WTC11 (cell line): ENCODE results near the gene EHD1. TPM values are rescaled to one million over a fixed set of nuclear protein-coding genes. Genes with fewer than 3 reads are reported as not detected.

Source experiments
- ATAC-seq: fragments of 200-7000 bp; cut with Tn5 transposase; 2 replicates; pipeline ENCODE4 v1.10.0; 2021; ENCODE audit warnings: mild to moderate bottlenecking, moderate library complexity
- CTCF ChIA-PET: fragments of 300-600 bp; sonication (Branson Sonifier 250); formaldehyde crosslinking; loops from one replicate; lab custom pipeline; 2021; ENCODE audit warnings: antibody characterized with exemption; lab: Charles Lee
- POLR2A ChIA-PET: fragments of 350-600 bp; sonication (Branson Sonifier 250); formaldehyde crosslinking; loops from one replicate; lab custom pipeline; 2021; ENCODE audit warnings: antibody characterized with exemption; lab: Charles Lee
- DNase-seq: peaks from one replicate; pipeline ENCODE4 v3.0.0; 2021; ENCODE audit warnings: low spot score
- H3K27ac Mint-ChIP-seq: 2 replicates; pipeline ENCODE4 v1.8.0; 2021; ENCODE audit warnings: mixed read lengths
- H3K27me3 Mint-ChIP-seq: 2 replicates; pipeline ENCODE4 v1.8.0; 2021; ENCODE audit warnings: low read depth, mild to moderate bottlenecking, moderate library complexity, mixed read lengths
- H3K36me3 Mint-ChIP-seq: 2 replicates; pipeline ENCODE4 v1.8.0; 2021; ENCODE audit warnings: mixed read lengths
- H3K4me1 Mint-ChIP-seq: 2 replicates; pipeline ENCODE4 v1.8.0; 2022; ENCODE audit warnings: mixed read lengths
- H3K4me3 Mint-ChIP-seq: 2 replicates; pipeline ENCODE4 v1.8.0; 2021; ENCODE audit warnings: mild to moderate bottlenecking, moderate library complexity, mixed read lengths
- H3K9me3 Mint-ChIP-seq: 2 replicates; pipeline ENCODE4 v1.8.0; 2021; ENCODE audit warnings: mixed read lengths
- EMX1 ChIP-seq: fragments of 250-450 bp; sonication (Bioruptor Pico); IDR thresholded peaks from 2 replicates; pipeline ENCODE4 v1.8.0; 2021; ENCODE audit warnings: mild to moderate bottlenecking
- ESRRA ChIP-seq: sonication (generic); formaldehyde crosslinking; IDR thresholded peaks from 2 replicates; pipeline ENCODE4 v1.8.1; 2022; ENCODE audit warnings: mild to moderate bottlenecking, missing genetic modification reagents, borderline replicate concordance
- FOXP1 ChIP-seq: sonication (generic); formaldehyde crosslinking; IDR thresholded peaks from 2 replicates; pipeline ENCODE4 v1.8.0; 2022; ENCODE audit warnings: missing genetic modification reagents, mild to moderate bottlenecking, moderate library complexity, borderline replicate concordance
- GRHL2 ChIP-seq: fragments of 250-450 bp; sonication (Bioruptor Pico); IDR thresholded peaks from 2 replicates; pipeline ENCODE4 v1.8.0; 2022; ENCODE audit warnings: mild to moderate bottlenecking, moderate library complexity; ENCODE audit not compliant: insufficient replicate concordance, severe bottlenecking
- IRF2 ChIP-seq: sonication (generic); formaldehyde crosslinking; IDR thresholded peaks from 2 replicates; pipeline ENCODE4 v1.8.0; 2022; ENCODE audit warnings: low read depth, missing genetic modification reagents, borderline replicate concordance
- NR2C2 ChIP-seq: sonication (generic); formaldehyde crosslinking; IDR thresholded peaks from 2 replicates; pipeline ENCODE4 v1.8.0; 2022; ENCODE audit warnings: mild to moderate bottlenecking, missing genetic modification reagents
- OVOL2 ChIP-seq: fragments of 250-450 bp; sonication (Bioruptor Pico); IDR thresholded peaks from 2 replicates; pipeline ENCODE4 v1.9.0; 2021; ENCODE audit warnings: mild to moderate bottlenecking, borderline replicate concordance
- RELA ChIP-seq: sonication (generic); formaldehyde crosslinking; IDR thresholded peaks from 2 replicates; pipeline ENCODE4 v1.8.1; 2022; ENCODE audit warnings: missing genetic modification reagents, mild to moderate bottlenecking, borderline replicate concordance
- SP1 ChIP-seq: sonication (generic); formaldehyde crosslinking; conservative IDR thresholded peaks from 2 replicates; pipeline ENCODE4 v1.8.1; 2022; ENCODE audit warnings: missing genetic modification reagents
- ZNF416 ChIP-seq: fragments of 250-450 bp; sonication (Bioruptor Pico); IDR thresholded peaks from 2 replicates; pipeline ENCODE4 v1.9.0; 2021; ENCODE audit warnings: mild to moderate bottlenecking, inconsistent platforms
- total RNA-seq: library from RNA; stranded (reverse); gene quantifications from 3 replicates; pipeline ENCODE4 v1.2.3, GENCODE V29; 2021
- TF ChIP-seq, protein P1 (sequence below): sonication (generic); formaldehyde crosslinking; IDR thresholded peaks from 2 replicates; pipeline ENCODE4 v1.8.1; 2022; ENCODE audit warnings: mild to moderate bottlenecking, moderate library complexity, missing genetic modification reagents
- TF ChIP-seq, protein P2 (sequence below): sonication (generic); formaldehyde crosslinking; IDR thresholded peaks from 2 replicates; pipeline ENCODE4 v1.8.1; 2023; ENCODE audit warnings: mild to moderate bottlenecking, missing genetic modification reagents, moderate library complexity
- TF ChIP-seq, protein P3 (sequence below): sonication (generic); formaldehyde crosslinking; IDR thresholded peaks from 2 replicates; pipeline ENCODE4 v1.8.1; 2023; ENCODE audit warnings: mild to moderate bottlenecking, missing genetic modification reagents, moderate library complexity
- TF ChIP-seq, protein P4 (sequence below): sonication (generic); formaldehyde crosslinking; IDR thresholded peaks from 2 replicates; pipeline ENCODE4 v1.8.1; 2023; ENCODE audit warnings: mild to moderate bottlenecking, missing genetic modification reagents, borderline replicate concordance
- TF ChIP-seq, protein P5 (sequence below): sonication (generic); formaldehyde crosslinking; IDR thresholded peaks from 2 replicates; pipeline ENCODE4 v1.8.0; 2023; ENCODE audit warnings: missing genetic modification reagents, mild to moderate bottlenecking, borderline replicate concordance

The EHD1 gene
- total RNA-seq, 1 experiment from 2014 or later = 38.1 TPM

DNA sequence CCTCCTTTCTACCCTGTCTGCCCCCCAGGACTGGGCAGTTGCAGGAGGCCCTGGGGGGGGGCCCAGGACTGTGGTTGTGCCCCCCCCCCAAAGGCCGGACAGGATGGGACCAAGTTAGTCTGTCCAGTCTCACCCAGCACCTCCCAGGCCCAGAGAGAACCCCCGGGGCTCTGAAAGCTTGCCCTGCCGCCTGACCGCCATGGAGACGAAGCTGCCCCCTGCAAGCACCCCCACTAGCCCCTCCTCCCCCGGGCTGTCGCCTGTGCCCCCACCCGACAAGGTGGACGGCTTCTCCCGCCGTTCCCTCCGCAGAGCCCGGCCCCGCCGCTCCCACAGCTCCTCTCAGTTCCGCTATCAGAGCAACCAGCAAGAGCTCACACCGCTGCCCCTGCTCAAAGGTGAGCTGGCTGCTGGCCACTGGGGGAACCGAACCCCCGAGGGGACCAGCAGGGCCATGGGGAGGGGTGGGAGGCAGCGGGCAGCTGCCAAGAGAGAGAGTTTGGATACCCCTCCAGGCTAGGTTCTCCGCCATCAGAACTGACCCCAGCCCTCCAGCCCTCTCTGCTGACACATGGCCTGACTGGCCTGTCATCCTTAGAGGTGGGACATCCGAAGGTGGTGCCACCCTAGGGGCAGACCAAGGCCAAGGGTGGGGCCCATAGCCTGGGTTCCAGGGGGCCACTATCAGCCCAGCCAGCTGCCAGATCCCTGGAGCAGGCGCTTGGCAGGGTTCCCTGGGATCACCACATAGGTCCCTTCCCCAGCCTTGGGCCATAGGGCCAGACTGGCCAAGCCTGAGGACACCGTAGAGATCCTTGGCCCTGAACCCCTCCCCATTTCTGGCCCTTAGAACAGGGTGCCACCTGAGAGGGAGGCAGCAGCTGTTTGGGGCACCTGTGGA lies 47.4 kb upstream of the EHD1 start:
- Mint-ChIP-seq H3K27ac (no peak overlapping the region), H3K36me3 (no peaks in the 10 kb centered on the region; the same call in 1 of the 2 replicates), H3K4me1 (no peaks in the 10 kb centered on the region; the same call in 1 of the 2 replicates), H3K4me3 (peak overlapping the region; percentile 93), H3K9me3 (no peaks in the 10 kb centered on the region), H3K27me3 (no peaks in the 10 kb centered on the region)
- ChIA-PET CTCF (interaction anchor here (0.6 to 1.4 kb wide), 5 partner anchors 38 to 203 kb away, joined by 3 to 6 read pairs (median 3); partner anchors contain the start of gene ARL2), POLR2A (no interaction called here)
- ATAC-seq = no peak
- TF ChIP-seq GRHL2 (CRISPR knock-in tag) (no peak), RELA (CRISPR knock-in tag) (no peak), SP1 (no peak), ZNF416 (CRISPR knock-in tag) (no peak), OVOL2 (CRISPR knock-in tag) (no peak), EMX1 (CRISPR knock-in tag) (no peak), ESRRA (CRISPR knock-in tag) (no peak), FOXP1 (no peak), NR2C2 (CRISPR knock-in tag) (no peak), IRF2 (no peak)
- TF ChIP-seq, protein P1, sequence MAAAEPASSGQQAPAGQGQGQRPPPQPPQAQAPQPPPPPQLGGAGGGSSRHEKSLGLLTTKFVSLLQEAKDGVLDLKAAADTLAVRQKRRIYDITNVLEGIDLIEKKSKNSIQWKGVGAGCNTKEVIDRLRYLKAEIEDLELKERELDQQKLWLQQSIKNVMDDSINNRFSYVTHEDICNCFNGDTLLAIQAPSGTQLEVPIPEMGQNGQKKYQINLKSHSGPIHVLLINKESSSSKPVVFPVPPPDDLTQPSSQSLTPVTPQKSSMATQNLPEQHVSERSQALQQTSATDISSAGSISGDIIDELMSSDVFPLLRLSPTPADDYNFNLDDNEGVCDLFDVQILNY = no peak
- TF ChIP-seq, protein P2, sequence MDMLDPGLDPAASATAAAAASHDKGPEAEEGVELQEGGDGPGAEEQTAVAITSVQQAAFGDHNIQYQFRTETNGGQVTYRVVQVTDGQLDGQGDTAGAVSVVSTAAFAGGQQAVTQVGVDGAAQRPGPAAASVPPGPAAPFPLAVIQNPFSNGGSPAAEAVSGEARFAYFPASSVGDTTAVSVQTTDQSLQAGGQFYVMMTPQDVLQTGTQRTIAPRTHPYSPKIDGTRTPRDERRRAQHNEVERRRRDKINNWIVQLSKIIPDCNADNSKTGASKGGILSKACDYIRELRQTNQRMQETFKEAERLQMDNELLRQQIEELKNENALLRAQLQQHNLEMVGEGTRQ (CRISPR knock-in tag) = no peak
- TF ChIP-seq, protein P3, sequence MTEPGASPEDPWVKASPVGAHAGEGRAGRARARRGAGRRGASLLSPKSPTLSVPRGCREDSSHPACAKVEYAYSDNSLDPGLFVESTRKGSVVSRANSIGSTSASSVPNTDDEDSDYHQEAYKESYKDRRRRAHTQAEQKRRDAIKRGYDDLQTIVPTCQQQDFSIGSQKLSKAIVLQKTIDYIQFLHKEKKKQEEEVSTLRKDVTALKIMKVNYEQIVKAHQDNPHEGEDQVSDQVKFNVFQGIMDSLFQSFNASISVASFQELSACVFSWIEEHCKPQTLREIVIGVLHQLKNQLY (CRISPR knock-in tag) = no peak
- TF ChIP-seq, protein P4, sequence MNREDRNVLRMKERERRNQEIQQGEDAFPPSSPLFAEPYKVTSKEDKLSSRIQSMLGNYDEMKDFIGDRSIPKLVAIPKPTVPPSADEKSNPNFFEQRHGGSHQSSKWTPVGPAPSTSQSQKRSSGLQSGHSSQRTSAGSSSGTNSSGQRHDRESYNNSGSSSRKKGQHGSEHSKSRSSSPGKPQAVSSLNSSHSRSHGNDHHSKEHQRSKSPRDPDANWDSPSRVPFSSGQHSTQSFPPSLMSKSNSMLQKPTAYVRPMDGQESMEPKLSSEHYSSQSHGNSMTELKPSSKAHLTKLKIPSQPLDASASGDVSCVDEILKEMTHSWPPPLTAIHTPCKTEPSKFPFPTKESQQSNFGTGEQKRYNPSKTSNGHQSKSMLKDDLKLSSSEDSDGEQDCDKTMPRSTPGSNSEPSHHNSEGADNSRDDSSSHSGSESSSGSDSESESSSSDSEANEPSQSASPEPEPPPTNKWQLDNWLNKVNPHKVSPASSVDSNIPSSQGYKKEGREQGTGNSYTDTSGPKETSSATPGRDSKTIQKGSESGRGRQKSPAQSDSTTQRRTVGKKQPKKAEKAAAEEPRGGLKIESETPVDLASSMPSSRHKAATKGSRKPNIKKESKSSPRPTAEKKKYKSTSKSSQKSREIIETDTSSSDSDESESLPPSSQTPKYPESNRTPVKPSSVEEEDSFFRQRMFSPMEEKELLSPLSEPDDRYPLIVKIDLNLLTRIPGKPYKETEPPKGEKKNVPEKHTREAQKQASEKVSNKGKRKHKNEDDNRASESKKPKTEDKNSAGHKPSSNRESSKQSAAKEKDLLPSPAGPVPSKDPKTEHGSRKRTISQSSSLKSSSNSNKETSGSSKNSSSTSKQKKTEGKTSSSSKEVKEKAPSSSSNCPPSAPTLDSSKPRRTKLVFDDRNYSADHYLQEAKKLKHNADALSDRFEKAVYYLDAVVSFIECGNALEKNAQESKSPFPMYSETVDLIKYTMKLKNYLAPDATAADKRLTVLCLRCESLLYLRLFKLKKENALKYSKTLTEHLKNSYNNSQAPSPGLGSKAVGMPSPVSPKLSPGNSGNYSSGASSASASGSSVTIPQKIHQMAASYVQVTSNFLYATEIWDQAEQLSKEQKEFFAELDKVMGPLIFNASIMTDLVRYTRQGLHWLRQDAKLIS (CRISPR knock-in tag) = no peak
- TF ChIP-seq, protein P5, sequence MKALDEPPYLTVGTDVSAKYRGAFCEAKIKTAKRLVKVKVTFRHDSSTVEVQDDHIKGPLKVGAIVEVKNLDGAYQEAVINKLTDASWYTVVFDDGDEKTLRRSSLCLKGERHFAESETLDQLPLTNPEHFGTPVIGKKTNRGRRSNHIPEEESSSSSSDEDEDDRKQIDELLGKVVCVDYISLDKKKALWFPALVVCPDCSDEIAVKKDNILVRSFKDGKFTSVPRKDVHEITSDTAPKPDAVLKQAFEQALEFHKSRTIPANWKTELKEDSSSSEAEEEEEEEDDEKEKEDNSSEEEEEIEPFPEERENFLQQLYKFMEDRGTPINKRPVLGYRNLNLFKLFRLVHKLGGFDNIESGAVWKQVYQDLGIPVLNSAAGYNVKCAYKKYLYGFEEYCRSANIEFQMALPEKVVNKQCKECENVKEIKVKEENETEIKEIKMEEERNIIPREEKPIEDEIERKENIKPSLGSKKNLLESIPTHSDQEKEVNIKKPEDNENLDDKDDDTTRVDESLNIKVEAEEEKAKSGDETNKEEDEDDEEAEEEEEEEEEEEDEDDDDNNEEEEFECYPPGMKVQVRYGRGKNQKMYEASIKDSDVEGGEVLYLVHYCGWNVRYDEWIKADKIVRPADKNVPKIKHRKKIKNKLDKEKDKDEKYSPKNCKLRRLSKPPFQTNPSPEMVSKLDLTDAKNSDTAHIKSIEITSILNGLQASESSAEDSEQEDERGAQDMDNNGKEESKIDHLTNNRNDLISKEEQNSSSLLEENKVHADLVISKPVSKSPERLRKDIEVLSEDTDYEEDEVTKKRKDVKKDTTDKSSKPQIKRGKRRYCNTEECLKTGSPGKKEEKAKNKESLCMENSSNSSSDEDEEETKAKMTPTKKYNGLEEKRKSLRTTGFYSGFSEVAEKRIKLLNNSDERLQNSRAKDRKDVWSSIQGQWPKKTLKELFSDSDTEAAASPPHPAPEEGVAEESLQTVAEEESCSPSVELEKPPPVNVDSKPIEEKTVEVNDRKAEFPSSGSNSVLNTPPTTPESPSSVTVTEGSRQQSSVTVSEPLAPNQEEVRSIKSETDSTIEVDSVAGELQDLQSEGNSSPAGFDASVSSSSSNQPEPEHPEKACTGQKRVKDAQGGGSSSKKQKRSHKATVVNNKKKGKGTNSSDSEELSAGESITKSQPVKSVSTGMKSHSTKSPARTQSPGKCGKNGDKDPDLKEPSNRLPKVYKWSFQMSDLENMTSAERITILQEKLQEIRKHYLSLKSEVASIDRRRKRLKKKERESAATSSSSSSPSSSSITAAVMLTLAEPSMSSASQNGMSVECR (CRISPR knock-in tag) = no peak
- DNase-seq = no peak
